ENCODE results near the gene MAGIX. TPM values are rescaled to one million over a fixed set of nuclear protein-coding genes. Genes with fewer than 3 reads are reported as not detected.
A peak's percentile ranks its signal among the peaks of the same experiment; 100 is the strongest.

The MAGIX gene
- total RNA-seq, 1 experiment from 2014 or later, result 1.9 TPM

DNA sequence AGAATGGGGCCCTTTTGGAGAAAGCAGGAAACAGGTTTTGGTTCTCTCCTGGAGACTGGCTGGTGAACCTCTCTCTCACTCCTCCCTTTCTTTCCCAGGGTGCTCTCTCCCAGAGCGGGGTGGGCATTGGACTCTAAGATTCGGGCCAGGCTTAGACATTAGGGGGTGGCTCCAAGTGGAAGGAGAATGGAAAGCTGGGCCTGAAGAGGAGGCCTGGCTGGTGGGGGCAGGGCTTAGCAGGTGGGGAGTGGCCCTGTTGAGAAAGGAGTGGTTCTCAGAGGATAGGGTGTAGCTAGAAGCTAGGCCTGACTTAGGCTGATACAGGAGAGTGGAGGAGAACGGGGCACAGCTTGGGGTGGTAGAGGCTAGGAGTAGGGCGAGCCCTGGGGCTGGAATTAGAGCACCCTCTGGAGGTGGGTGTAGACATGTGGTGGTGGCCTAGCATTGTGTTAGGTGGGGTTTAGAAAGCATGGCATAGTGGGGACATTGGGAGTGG lies 14.8 kb downstream of the MAGIX start:
- Histone ChIP-seq H3K4me1 (ENCODE audit: insufficient read depth, low read length) (no peaks in the 10 kb centered on the region), H4K8ac (replicated peaks; ENCODE audit: insufficient read length, low read depth, low read length) (no peak overlapping the region), H3K18ac (ENCODE audit: insufficient read length, low read depth, low read length) (no peak overlapping the region), H2AK5ac (ENCODE audit: insufficient read length, low read length) (no peak overlapping the region), H2AFZ (ENCODE audit: low read length) (no peak overlapping the region), H4K5ac (ENCODE audit: insufficient read length, low read depth, low read length) (no peak overlapping the region), H2BK12ac (ENCODE audit: insufficient read length, low read depth, low read length) (no peak overlapping the region), H3K4me2 (ENCODE audit: insufficient read depth, insufficient read length, low read length) (no peak overlapping the region), H3K27ac (ENCODE audit: insufficient read length, low read depth, low read length) (no peak overlapping the region), H4K20me1 (ENCODE audit: control insufficient read depth, insufficient read depth, insufficient read length) (no peaks in the 10 kb centered on the region), H3K14ac (ENCODE audit: insufficient read depth, low read length) (no peak overlapping the region), H3K9ac (ENCODE audit: extremely low read depth, insufficient read length, low read length) (no peak overlapping the region), H3K56ac (ENCODE audit: insufficient read length, low read depth, low read length) (no peak overlapping the region), H3K23ac (ENCODE audit: insufficient read length, low read depth, low read length) (no peak overlapping the region), H4K91ac (ENCODE audit: insufficient read length, low read depth, low read length) (no peak overlapping the region), H3K79me2 (ENCODE audit: insufficient read depth, low read length) (no peaks in the 10 kb centered on the region), H3T11ph (ENCODE audit: low read length) (no peak overlapping the region), H3K27me3 (ENCODE audit: insufficient read depth, low read length) (no peaks in the 10 kb centered on the region), H3K4ac (ENCODE audit: low read depth, low read length) (no peak overlapping the region), H2BK20ac (ENCODE audit: low read depth, low read length, poor library complexity, severe bottlenecking) (no peak overlapping the region), H2BK5ac (ENCODE audit: insufficient read length, low read length) (no peak overlapping the region), H3K23me2 (ENCODE audit: insufficient read length, low read depth, low read length, poor library complexity, severe bottlenecking) (peaks cover 3% of the 10 kb centered on the region), H2BK120ac (ENCODE audit: low read depth, low read length, poor library complexity, severe bottlenecking) (no peak overlapping the region), H2BK15ac (ENCODE audit: low read depth, low read length) (no peak overlapping the region), H3K79me1 (ENCODE audit: insufficient read depth, low read depth, low read length, poor library complexity, severe bottlenecking) (no peaks in the 10 kb centered on the region), H3K9me3 (ENCODE audit: control insufficient read depth, low read depth, low read length) (peaks cover 25% of the 10 kb centered on the region)
- H3K36me3 Mint-ChIP-seq (ENCODE audit: insufficient read depth in 1 of 3, low read depth in 3 of 3), result peaks cover 32 to 60% (median 53%) of the 10 kb centered on the region in 3 experiments
- WGBS (ENCODE audit: extremely low coverage, insufficient read length, low lambda C conversion rate), result no CpG with 5 or more reads among the region's 4 CpGs
- TF ChIP-seq, protein P1, sequence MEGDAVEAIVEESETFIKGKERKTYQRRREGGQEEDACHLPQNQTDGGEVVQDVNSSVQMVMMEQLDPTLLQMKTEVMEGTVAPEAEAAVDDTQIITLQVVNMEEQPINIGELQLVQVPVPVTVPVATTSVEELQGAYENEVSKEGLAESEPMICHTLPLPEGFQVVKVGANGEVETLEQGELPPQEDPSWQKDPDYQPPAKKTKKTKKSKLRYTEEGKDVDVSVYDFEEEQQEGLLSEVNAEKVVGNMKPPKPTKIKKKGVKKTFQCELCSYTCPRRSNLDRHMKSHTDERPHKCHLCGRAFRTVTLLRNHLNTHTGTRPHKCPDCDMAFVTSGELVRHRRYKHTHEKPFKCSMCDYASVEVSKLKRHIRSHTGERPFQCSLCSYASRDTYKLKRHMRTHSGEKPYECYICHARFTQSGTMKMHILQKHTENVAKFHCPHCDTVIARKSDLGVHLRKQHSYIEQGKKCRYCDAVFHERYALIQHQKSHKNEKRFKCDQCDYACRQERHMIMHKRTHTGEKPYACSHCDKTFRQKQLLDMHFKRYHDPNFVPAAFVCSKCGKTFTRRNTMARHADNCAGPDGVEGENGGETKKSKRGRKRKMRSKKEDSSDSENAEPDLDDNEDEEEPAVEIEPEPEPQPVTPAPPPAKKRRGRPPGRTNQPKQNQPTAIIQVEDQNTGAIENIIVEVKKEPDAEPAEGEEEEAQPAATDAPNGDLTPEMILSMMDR (conservative IDR thresholded peaks at IDR 0.05), result 0 out of 3 replicates have a peak, but pooled peaks have one; percentile 14
- H3K4me1 Mint-ChIP-seq, result peaks cover 0 to 12% of the 10 kb centered on the region in 2 experiments; a peak in 2 of 4 replicates
- DNase-seq, result no peak
- H3K4me3 Mint-ChIP-seq, result no peak overlapping the region
- peaks cover 71 to 72% of the 10 kb centered on the region in 2 experiments for H3K9me3 Mint-ChIP-seq
- H3K27ac Mint-ChIP-seq, result no peak overlapping the region
- peaks cover 8% of the 10 kb centered on the region for H3K27me3 Mint-ChIP-seq (ENCODE audit: low read depth)

Data from H9 (cell line).